ENCODE measurements around the gene TTC39A.

- TF ChIP-seq, protein P1, sequence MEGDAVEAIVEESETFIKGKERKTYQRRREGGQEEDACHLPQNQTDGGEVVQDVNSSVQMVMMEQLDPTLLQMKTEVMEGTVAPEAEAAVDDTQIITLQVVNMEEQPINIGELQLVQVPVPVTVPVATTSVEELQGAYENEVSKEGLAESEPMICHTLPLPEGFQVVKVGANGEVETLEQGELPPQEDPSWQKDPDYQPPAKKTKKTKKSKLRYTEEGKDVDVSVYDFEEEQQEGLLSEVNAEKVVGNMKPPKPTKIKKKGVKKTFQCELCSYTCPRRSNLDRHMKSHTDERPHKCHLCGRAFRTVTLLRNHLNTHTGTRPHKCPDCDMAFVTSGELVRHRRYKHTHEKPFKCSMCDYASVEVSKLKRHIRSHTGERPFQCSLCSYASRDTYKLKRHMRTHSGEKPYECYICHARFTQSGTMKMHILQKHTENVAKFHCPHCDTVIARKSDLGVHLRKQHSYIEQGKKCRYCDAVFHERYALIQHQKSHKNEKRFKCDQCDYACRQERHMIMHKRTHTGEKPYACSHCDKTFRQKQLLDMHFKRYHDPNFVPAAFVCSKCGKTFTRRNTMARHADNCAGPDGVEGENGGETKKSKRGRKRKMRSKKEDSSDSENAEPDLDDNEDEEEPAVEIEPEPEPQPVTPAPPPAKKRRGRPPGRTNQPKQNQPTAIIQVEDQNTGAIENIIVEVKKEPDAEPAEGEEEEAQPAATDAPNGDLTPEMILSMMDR (conservative IDR thresholded peaks at IDR 0.05 in 1 of 2, IDR thresholded peaks at IDR 0.05 in 1 of 2; ENCODE audit: low read depth in 1 of 2, low read length in 2 of 2) = no peak
- no peak for TF ChIP-seq EZH2 (IDR thresholded peaks at IDR 0.05; ENCODE audit: low read length, missing control alignments)
Observed at GRCh38 chr1:51322417-51323101, 7.8 kb downstream of the TTC39A start.
